ENCODE measurements around the gene KAT6B.

- TF ChIP-seq CTCF (IDR thresholded peaks at IDR 0.05) (no peak), POLR2A (IDR thresholded peaks at IDR 0.05) (no peak)
Measured at GRCh38 chr10:74928742-74929191, 102.4 kb downstream of the KAT6B start.
